Measurements from ENCODE around the gene SLC36A2. TPM values are rescaled to one million over a fixed set of nuclear protein-coding genes. Genes with fewer than 3 reads are reported as not detected.

Gene SLC36A2
- total and polyA plus RNA-seq, 2 donors (not counting 1 experiment from before 2014, with no cell fraction given): not detected

DNA sequence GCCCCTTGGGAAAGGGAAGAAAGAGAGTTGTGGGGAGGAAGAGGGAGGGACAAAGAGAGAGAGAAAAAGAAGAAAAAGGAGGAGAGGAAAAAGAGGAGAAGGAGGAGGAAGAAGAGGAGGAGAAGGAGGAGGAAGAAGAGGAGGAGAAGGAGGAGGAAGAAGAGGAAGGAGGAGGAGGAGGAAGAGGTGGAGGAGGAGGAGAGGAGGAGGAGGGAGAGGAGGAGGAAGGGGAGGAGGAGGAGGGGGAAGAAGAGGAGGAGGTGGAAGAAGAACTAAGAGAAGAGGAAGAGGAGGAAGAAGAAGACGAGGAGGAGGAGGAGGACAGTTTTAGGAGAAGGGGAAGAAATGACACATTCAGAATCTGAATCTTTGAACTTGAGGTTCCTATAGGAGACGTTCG, 7.4 kb downstream of the SLC36A2 start:
- POLR2A ChIA-PET: no interaction called here
- no peaks in the 10 kb centered on the region for H3K36me3 ChIP-seq (replicated peaks in 1 of 2; ENCODE audit: control extremely low read depth in 1 of 2, control insufficient read depth in 1 of 2, extremely low read depth in 1 of 2, insufficient read depth in 2 of 2, low read length in 1 of 2)
- no peak overlapping the region for H3K9ac ChIP-seq (ENCODE audit: low read length)
- no peaks in the 10 kb centered on the region for H3K4me1 Mint-ChIP-seq
- H3K4me1 ChIP-seq (ENCODE audit: control insufficient read depth in 2 of 2, insufficient read depth in 2 of 2, low read length in 2 of 2): no peaks in the 10 kb centered on the region
- no peaks in the 10 kb centered on the region for H3K9me3 Mint-ChIP-seq (ENCODE audit: insufficient read depth)
- no peak overlapping the region for H3K27ac Mint-ChIP-seq
- H3K27me3 Mint-ChIP-seq: peaks cover 63% of the 10 kb centered on the region
- no peak overlapping the region for H3K4me3 ChIP-seq (ENCODE audit: control extremely low read depth in 1 of 5, extremely low read depth in 1 of 5, insufficient read depth in 1 of 5, low read depth in 2 of 5, low read length in 4 of 5)
- H2AFZ ChIP-seq (ENCODE audit: insufficient read depth, low read depth, low read length, poor library complexity, severe bottlenecking): no peak overlapping the region
- no peak for TF ChIP-seq EZH2 (IDR thresholded peaks at IDR 0.05; ENCODE audit: borderline replicate concordance, insufficient read depth, low read depth, low read length, poor library complexity, severe bottlenecking)
- TF ChIP-seq, protein P1, sequence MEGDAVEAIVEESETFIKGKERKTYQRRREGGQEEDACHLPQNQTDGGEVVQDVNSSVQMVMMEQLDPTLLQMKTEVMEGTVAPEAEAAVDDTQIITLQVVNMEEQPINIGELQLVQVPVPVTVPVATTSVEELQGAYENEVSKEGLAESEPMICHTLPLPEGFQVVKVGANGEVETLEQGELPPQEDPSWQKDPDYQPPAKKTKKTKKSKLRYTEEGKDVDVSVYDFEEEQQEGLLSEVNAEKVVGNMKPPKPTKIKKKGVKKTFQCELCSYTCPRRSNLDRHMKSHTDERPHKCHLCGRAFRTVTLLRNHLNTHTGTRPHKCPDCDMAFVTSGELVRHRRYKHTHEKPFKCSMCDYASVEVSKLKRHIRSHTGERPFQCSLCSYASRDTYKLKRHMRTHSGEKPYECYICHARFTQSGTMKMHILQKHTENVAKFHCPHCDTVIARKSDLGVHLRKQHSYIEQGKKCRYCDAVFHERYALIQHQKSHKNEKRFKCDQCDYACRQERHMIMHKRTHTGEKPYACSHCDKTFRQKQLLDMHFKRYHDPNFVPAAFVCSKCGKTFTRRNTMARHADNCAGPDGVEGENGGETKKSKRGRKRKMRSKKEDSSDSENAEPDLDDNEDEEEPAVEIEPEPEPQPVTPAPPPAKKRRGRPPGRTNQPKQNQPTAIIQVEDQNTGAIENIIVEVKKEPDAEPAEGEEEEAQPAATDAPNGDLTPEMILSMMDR (IDR thresholded peaks at IDR 0.05): no peak
- H3K4me3 Mint-ChIP-seq: no peak overlapping the region
- no peaks in the 10 kb centered on the region for H4K20me1 ChIP-seq (ENCODE audit: control insufficient read depth, insufficient read depth, low read length, poor library complexity, severe bottlenecking)
- H3K27ac ChIP-seq (ENCODE audit: low read length in 2 of 2): no peak overlapping the region
- CTCF ChIA-PET: no interaction called here
- no peaks in the 10 kb centered on the region for H3K9me3 ChIP-seq (ENCODE audit: control extremely low read depth in 1 of 3, control insufficient read depth in 2 of 3, insufficient read depth in 1 of 3, low read length in 2 of 3)
- H3K79me2 ChIP-seq (ENCODE audit: control insufficient read depth, insufficient read depth, low read length): no peaks in the 10 kb centered on the region
- H3K27me3 ChIP-seq (replicated peaks in 1 of 4; ENCODE audit: control extremely low read depth in 1 of 4, control insufficient read depth in 3 of 4, insufficient read depth in 4 of 4, low read length in 3 of 4): peaks cover 0 to 30% (median 12%) of the 10 kb centered on the region in 4 experiments
- 50% methylated on average over 1 of the region's 3 CpGs for WGBS (ENCODE audit: insufficient coverage)
- intact Hi-C loops (cut with micrococcal nuclease): no loop called here
- no peak for DNase-seq
- no peak overlapping the region for H3K4me2 ChIP-seq (replicated peaks; ENCODE audit: low read depth, low read length, poor library complexity, severe bottlenecking)
- no peak for ATAC-seq (ENCODE audit: low read depth)

DNA sequence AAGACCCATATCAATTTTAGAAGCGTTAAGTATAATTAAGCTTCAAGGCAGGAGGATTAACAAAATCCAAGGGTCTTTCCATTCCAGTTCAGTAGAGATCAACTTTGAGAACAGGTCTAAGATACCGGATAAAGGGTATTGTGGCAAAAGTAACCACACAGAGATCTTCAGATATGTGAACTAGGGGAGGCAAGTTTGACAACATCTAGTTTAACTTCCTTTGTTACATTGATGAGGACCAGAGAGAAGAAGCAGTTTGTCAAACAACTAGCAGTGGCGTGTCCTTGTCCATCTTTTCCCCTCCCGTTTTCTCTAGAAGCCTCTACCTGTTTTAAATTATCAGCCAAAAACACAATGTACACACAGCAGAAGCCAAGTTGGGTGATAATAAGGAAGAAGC, 8.6 kb downstream of the SLC36A2 start:
- CTCF ChIA-PET: no interaction called here
- Histone ChIP-seq H3K9me3 (ENCODE audit: control extremely low read depth in 1 of 3, control insufficient read depth in 2 of 3, insufficient read depth in 1 of 3, low read length in 2 of 3) (no peaks in the 10 kb centered on the region), H3K4me1 (ENCODE audit: control insufficient read depth in 2 of 2, insufficient read depth in 2 of 2, low read length in 2 of 2) (no peaks in the 10 kb centered on the region), H3K79me2 (ENCODE audit: control insufficient read depth, insufficient read depth, low read length) (no peaks in the 10 kb centered on the region), H3K9ac (ENCODE audit: low read length) (no peak overlapping the region), H2AFZ (ENCODE audit: insufficient read depth, low read depth, low read length, poor library complexity, severe bottlenecking) (no peak overlapping the region), H4K20me1 (ENCODE audit: control insufficient read depth, insufficient read depth, low read length, poor library complexity, severe bottlenecking) (no peaks in the 10 kb centered on the region), H3K36me3 (replicated peaks in 1 of 2; ENCODE audit: control extremely low read depth in 1 of 2, control insufficient read depth in 1 of 2, extremely low read depth in 1 of 2, insufficient read depth in 2 of 2, low read length in 1 of 2) (no peaks in the 10 kb centered on the region), H3K27ac (ENCODE audit: low read length in 2 of 2) (no peak overlapping the region), H3K4me3 (ENCODE audit: control extremely low read depth in 1 of 5, extremely low read depth in 1 of 5, insufficient read depth in 1 of 5, low read depth in 2 of 5, low read length in 4 of 5) (no peak overlapping the region), H3K27me3 (replicated peaks in 1 of 4; ENCODE audit: control extremely low read depth in 1 of 4, control insufficient read depth in 3 of 4, insufficient read depth in 4 of 4, low read length in 3 of 4) (peaks cover 0 to 19% (median 10%) of the 10 kb centered on the region in 4 experiments), H3K4me2 (replicated peaks; ENCODE audit: low read depth, low read length, poor library complexity, severe bottlenecking) (no peak overlapping the region)
- POLR2A ChIA-PET: no interaction called here
- intact Hi-C loops (cut with micrococcal nuclease): no loop called here
- Mint-ChIP-seq H3K27me3 (peaks cover 52% of the 10 kb centered on the region), H3K27ac (no peak overlapping the region), H3K4me3 (no peak overlapping the region), H3K9me3 (ENCODE audit: insufficient read depth) (no peaks in the 10 kb centered on the region), H3K4me1 (no peaks in the 10 kb centered on the region)
- TF ChIP-seq EZH2 (IDR thresholded peaks at IDR 0.05; ENCODE audit: borderline replicate concordance, insufficient read depth, low read depth, low read length, poor library complexity, severe bottlenecking): no peak
- TF ChIP-seq, protein P1 (IDR thresholded peaks at IDR 0.05): no peak
- ATAC-seq (ENCODE audit: low read depth) (no peak), DNase-seq (no peak)
- WGBS (ENCODE audit: insufficient coverage): 87% methylated on average over 3 of the region's 4 CpGs

Data from B cell (primary cell).